GM18873 (cell line): Measurements from ENCODE around the gene GPR42.

Source experiments
- ATAC-seq: cut with Tn5 transposase; IDR thresholded peaks from one replicate; pipeline ENCODE4 v1.9.1; 2021; ENCODE audit warnings: mild to moderate bottlenecking, moderate library complexity, moderate number of reproducible peaks; ENCODE audit not compliant: unreplicated experiment, low FRiP score

The GPR42 gene

GRCh38 chr19:35417713-35418534, 47.1 kb downstream of the GPR42 start:
- no peak for ATAC-seq

- ATAC-seq, result no peak
Observed at GRCh38 chr19:35419046-35419445, 48.2 kb downstream of the GPR42 start.

GRCh38 chr19:35419805-35420204, 48.9 kb downstream of the GPR42 start:
- ATAC-seq, result no peak

- ATAC-seq, result no peak
Observed at GRCh38 chr19:35421362-35421761, 50.5 kb downstream of the GPR42 start.
